Ishikawa (cell line): ENCODE measurements around the gene TEX35.

Source experiments
- CEBPB ChIP-seq: IDR thresholded peaks from 2 replicates; pipeline ENCODE4 v1.6.1; 2012
- CREB1 ChIP-seq: IDR thresholded peaks from 2 replicates; pipeline ENCODE4 v1.6.1; 2012; ENCODE audit warnings: low read depth
- EGR1 ChIP-seq: IDR thresholded peaks from 2 replicates; pipeline ENCODE4 v1.6.1; 2012
- EP300 ChIP-seq: IDR thresholded peaks from 2 replicates; pipeline ENCODE4 v1.6.1; 2012; ENCODE audit warnings: borderline replicate concordance
- FOXM1 ChIP-seq: IDR thresholded peaks from 2 replicates; pipeline ENCODE4 v1.6.1; 2012; ENCODE audit warnings: low read depth, borderline replicate concordance
- MAX ChIP-seq: IDR thresholded peaks from 2 replicates; pipeline ENCODE4 v1.6.1; 2012
- NFIC ChIP-seq: IDR thresholded peaks from 2 replicates; pipeline ENCODE4 v1.6.1; 2012
- RAD21 ChIP-seq: IDR thresholded peaks from 2 replicates; pipeline ENCODE4 v1.6.1; 2012; ENCODE audit warnings: low read depth
- TAF1 ChIP-seq: IDR thresholded peaks from 2 replicates; pipeline ENCODE4 v1.6.1; 2012; ENCODE audit warnings: low read depth, mild to moderate bottlenecking
- TCF12 ChIP-seq: IDR thresholded peaks from 2 replicates; pipeline ENCODE4 v1.6.1; 2012; ENCODE audit warnings: low read depth
- TEAD4 ChIP-seq: IDR thresholded peaks from 2 replicates; pipeline ENCODE4 v1.6.1; 2012
- USF1 ChIP-seq: IDR thresholded peaks from 2 replicates; pipeline ENCODE4 v1.6.1; 2012
- YY1 ChIP-seq: IDR thresholded peaks from 2 replicates; pipeline ENCODE4 v1.6.1; 2012; ENCODE audit warnings: low read depth
- ZBTB7A ChIP-seq: IDR thresholded peaks from 2 replicates; pipeline ENCODE4 v1.6.1; 2012; ENCODE audit warnings: low read depth
- TF ChIP-seq, protein P1 (sequence below): IDR thresholded peaks from 2 replicates; pipeline ENCODE4 v1.6.1; 2012; ENCODE audit warnings: low read depth, mild to moderate bottlenecking

The TEX35 gene

GRCh38 chr1:178571807-178572206 lies 58.9 kb downstream of the TEX35 start:
- no peak for TF ChIP-seq NFIC
- no peak for TF ChIP-seq ZBTB7A
- no peak for TF ChIP-seq TAF1
- no peak for TF ChIP-seq EGR1
- no peak for TF ChIP-seq FOXM1
- no peak for TF ChIP-seq CEBPB
- no peak for TF ChIP-seq TEAD4
- TF ChIP-seq USF1: no peak
- no peak for TF ChIP-seq EP300
- no peak for TF ChIP-seq YY1
- TF ChIP-seq, protein P1, sequence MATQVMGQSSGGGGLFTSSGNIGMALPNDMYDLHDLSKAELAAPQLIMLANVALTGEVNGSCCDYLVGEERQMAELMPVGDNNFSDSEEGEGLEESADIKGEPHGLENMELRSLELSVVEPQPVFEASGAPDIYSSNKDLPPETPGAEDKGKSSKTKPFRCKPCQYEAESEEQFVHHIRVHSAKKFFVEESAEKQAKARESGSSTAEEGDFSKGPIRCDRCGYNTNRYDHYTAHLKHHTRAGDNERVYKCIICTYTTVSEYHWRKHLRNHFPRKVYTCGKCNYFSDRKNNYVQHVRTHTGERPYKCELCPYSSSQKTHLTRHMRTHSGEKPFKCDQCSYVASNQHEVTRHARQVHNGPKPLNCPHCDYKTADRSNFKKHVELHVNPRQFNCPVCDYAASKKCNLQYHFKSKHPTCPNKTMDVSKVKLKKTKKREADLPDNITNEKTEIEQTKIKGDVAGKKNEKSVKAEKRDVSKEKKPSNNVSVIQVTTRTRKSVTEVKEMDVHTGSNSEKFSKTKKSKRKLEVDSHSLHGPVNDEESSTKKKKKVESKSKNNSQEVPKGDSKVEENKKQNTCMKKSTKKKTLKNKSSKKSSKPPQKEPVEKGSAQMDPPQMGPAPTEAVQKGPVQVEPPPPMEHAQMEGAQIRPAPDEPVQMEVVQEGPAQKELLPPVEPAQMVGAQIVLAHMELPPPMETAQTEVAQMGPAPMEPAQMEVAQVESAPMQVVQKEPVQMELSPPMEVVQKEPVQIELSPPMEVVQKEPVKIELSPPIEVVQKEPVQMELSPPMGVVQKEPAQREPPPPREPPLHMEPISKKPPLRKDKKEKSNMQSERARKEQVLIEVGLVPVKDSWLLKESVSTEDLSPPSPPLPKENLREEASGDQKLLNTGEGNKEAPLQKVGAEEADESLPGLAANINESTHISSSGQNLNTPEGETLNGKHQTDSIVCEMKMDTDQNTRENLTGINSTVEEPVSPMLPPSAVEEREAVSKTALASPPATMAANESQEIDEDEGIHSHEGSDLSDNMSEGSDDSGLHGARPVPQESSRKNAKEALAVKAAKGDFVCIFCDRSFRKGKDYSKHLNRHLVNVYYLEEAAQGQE: no peak
- no peak for TF ChIP-seq RAD21
- TF ChIP-seq TCF12: no peak
- no peak for TF ChIP-seq CREB1
- TF ChIP-seq MAX: no peak
